ENCODE measurements around the gene FBN1.

- TF ChIP-seq ZNF274 (IDR thresholded peaks at IDR 0.05; ENCODE audit: low read depth, low read length), result no peak
- TF ChIP-seq YY1 (IDR thresholded peaks at IDR 0.05; ENCODE audit: insufficient read depth, insufficient read length), result no peak
These were observed 274.0 kb downstream of the FBN1 start for GRCh38 chr15:48371550-48371949.
